Spleen (tissue), 11 donors: ENCODE measurements around the gene EIF3A. TPM values are rescaled to one million over a fixed set of nuclear protein-coding genes. Genes with fewer than 3 reads are reported as not detected.

Experiments
- DNase-seq: peaks from one replicate; pipeline ENCODE4 v3.0.0-alpha.2; 2020
- H3K27ac ChIP-seq, 8 donors: fragments of 200-600 bp; sonication (generic) in 7 of 8; 1 replicate in 4 of 8; 2 replicates in 4 of 8; pipeline versions ENCODE4 v1.5.0 to v1.8.0; 2016 to 2021; ENCODE audit warnings: inconsistent platforms in 4 of 8, mild to moderate bottlenecking in 4 of 8, moderate library complexity in 1 of 8
- H3K27me3 ChIP-seq, 7 donors: fragments of 200-600 bp; sonication (generic) in 6 of 7; replicated peaks in 1 of 7; 1 replicate in 4 of 7; 2 replicates in 3 of 7; pipeline versions ENCODE4 v1.5.0 to v1.8.0; 2016 to 2021; ENCODE audit warnings: inconsistent platforms in 3 of 7, mild to moderate bottlenecking in 1 of 7
- H3K36me3 ChIP-seq, 6 donors: fragments of 200-600 bp; sonication (generic) in 5 of 6; 1 replicate in 4 of 6; 2 replicates in 2 of 6; pipeline versions ENCODE4 v1.5.0 to v1.8.0; 2016 to 2021; ENCODE audit warnings: inconsistent platforms in 2 of 6
- H3K4me1 ChIP-seq, 6 donors: fragments of 200-600 bp; sonication (generic) in 5 of 6; 1 replicate in 3 of 6; 2 replicates in 3 of 6; pipeline versions ENCODE4 v1.5.0 to v1.8.0; 2016 to 2021; ENCODE audit warnings: inconsistent platforms in 3 of 6
- H3K4me3 ChIP-seq, 8 donors: fragments of 200-600 bp; sonication (generic) in 7 of 8; 1 replicate in 4 of 8; 2 replicates in 4 of 8; pipeline versions ENCODE4 v1.5.0 to v1.8.0; 2016 to 2021; ENCODE audit warnings: inconsistent platforms in 4 of 8, mild to moderate bottlenecking in 4 of 8, moderate library complexity in 2 of 8
- H3K9me3 ChIP-seq, 8 donors: fragments of 200-600 bp; sonication (generic) in 7 of 8; 1 replicate in 4 of 8; 2 replicates in 4 of 8; pipeline versions ENCODE4 v1.5.0 to v1.8.0; 2016 to 2021; ENCODE audit warnings: inconsistent platforms in 4 of 8
- POLR2A ChIP-seq, 3 donors: fragments of 450-650 bp; IDR thresholded peaks; one replicate each; pipeline ENCODE4 v1.5.1; 2017; ENCODE audit warnings: antibody characterized with exemption in 3 of 3, mild to moderate bottlenecking in 1 of 3
- POLR2AphosphoS5 ChIP-seq, 3 donors: sonication (generic); formaldehyde crosslinking; IDR thresholded peaks; one replicate each; pipeline ENCODE4 v1.5.1; 2017; ENCODE audit warnings: antibody characterized with exemption in 3 of 3
- WGBS, 5 donors: extraction: QIAGEN DNeasy Blood & Tissue Kit in 3 of 5; methylation state at CpG; one replicate each; pipeline versions ENCODE4 v1.1.5 to v1.1.7; 2013 to 2018; 5-methylcytosine and 5-hydroxymethylcytosine counted together
- intact Hi-C: fragments of 100-400 bp; cut with DNase I; formaldehyde crosslinking; loops from one replicate; pipeline ENCODE4 v1.15.0; 2023; ENCODE audit warnings: low total_unique reads
- polyA plus RNA-seq, 3 donors: library from polyadenylated mRNA; stranded (reverse); fragments of 200-250 nt; gene quantifications; one replicate each; pipeline ENCODE4 v1.2.1, GENCODE V29; 2013
- total RNA-seq, 7 donors: library from RNA; depleted of rRNA in 3 of 7; stranded (reverse); fragments of >200 nt in 3 of 7; fragmentation: NEBNext Ultra II Directional in 4 of 7; extraction: Animal tissue kit (Norgen Biotek cat#: 25700) in 4 of 7; gene quantifications; one replicate each; pipeline versions ENCODE4 v1.1.0 to v1.2.1, GENCODE V29; 2016 to 2021
- TF ChIP-seq, protein P1 (sequence below), 11 experiments: fragments of 200-600 bp in 7 of 11; fragments of 450-650 bp in 4 of 11; sonication (generic) in 4 of 11; IDR thresholded peaks in 8 of 11; conservative IDR thresholded peaks in 3 of 11; 1 replicate in 7 of 11; 2 replicates in 4 of 11; pipeline versions ENCODE4 v1.4.0 to v1.8.0; 2016 to 2021; ENCODE audit warnings: antibody characterized with exemption in 11 of 11, inconsistent platforms in 4 of 11, mild to moderate bottlenecking in 1 of 11
- donor health status: healthy with polysubstance abuse.
- donor health status: DM: no; HTN: no; CAD: no; lungs with moderate emphysema.
- donor health status: DM: no; HTN: no; CAD: no.
- donor health status: Bipolar disorder and iron deficiency.
- donor health status: healthy.
- donor health status: DM: no; HTN: no; CAD: no.
- donor health status: DM: yes; HTN: yes; CAD: no.

Gene EIF3A
- total and polyA plus RNA-seq, 10 donors: 21.9 to 93.9 (median 84.3) TPM

DNA sequence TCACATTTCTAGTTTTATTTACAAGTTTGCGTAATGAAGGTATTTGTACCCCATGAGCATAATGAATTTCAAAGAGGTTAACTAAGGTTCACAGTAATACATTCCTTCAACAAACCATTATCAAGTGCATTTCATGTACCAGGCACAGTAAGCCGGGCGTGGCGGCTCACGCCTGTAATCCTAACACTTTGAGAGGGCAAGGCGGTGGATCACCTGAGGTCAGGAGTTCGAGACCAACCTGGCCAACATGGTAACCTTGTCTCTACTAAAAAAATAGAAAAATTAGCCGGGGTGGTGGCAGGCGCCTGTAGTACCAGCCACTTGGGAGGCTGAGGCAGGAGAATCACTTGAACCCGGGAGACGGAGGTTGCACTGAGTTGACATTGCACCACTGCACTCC is 4.3 kb upstream of the EIF3A start:
- no peaks in the 10 kb centered on the region for H3K27me3 ChIP-seq
- peaks cover 0 to 20% (median 10%) of the 10 kb centered on the region in 6 donors for H3K4me1 ChIP-seq
- H3K9me3 ChIP-seq: no peaks in the 10 kb centered on the region
- intact Hi-C loops: no loop called here
- 91 to 97% (median 94%) methylated on average over 11 of the region's 11 CpGs for WGBS, 5 donors
- H3K36me3 ChIP-seq: no peaks in the 10 kb centered on the region
- DNase-seq: peak; percentile 54
- H3K27ac ChIP-seq: no peak overlapping the region
- no peak for TF ChIP-seq POLR2A (IDR thresholded peaks at IDR 0.05)
- no peak overlapping the region for H3K4me3 ChIP-seq

DNA sequence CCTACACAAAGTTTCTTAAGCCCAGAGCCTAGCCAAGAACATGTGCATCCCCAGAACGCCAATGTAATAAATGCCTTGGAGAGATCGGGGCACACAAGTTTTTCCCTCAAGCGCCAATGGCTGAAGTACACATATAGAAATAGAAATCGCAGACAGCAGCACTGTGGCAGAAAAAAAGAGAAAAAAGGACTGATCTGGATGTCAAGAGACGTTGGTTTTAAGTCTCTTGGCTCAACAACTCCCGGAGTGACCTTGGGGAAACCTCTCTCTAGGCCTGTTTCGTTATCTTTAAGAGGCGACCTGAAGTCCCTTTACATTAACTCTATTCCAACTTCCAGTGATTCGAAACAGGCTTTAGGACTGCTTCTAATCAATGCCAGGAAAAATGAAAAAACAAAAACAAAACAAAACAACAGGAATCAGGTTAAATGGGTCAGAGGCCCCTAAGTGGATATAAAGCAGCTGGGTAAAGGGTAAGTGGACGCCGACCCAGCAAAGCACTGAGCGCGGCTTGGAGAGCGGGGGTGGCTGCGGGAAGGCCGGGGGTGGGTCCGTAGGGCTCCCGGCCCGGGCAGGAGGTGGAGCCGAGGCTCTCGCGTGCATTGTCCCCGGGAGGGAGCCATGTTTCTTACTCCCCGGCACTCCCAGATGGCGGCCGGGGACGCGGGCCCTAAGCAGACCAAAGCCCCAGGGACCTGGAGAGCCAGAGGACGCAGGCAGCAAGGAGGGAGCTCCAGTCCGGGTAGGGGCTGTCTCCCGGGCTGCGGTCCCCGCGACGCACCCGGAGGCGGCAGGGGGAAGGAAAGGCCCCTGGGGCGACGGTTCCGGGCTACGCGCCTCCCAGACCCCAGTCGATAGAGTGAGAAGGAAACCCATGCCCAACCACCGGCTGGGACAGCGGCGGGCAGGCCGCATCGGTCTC is 757 bp downstream of the EIF3A start:
- intact Hi-C loops: no loop called here
- DNase-seq: peak; percentile 94
- peak; percentile 27 to 66 (median 56) for TF ChIP-seq POLR2AphosphoS5 (IDR thresholded peaks at IDR 0.05)
- TF ChIP-seq, protein P1, sequence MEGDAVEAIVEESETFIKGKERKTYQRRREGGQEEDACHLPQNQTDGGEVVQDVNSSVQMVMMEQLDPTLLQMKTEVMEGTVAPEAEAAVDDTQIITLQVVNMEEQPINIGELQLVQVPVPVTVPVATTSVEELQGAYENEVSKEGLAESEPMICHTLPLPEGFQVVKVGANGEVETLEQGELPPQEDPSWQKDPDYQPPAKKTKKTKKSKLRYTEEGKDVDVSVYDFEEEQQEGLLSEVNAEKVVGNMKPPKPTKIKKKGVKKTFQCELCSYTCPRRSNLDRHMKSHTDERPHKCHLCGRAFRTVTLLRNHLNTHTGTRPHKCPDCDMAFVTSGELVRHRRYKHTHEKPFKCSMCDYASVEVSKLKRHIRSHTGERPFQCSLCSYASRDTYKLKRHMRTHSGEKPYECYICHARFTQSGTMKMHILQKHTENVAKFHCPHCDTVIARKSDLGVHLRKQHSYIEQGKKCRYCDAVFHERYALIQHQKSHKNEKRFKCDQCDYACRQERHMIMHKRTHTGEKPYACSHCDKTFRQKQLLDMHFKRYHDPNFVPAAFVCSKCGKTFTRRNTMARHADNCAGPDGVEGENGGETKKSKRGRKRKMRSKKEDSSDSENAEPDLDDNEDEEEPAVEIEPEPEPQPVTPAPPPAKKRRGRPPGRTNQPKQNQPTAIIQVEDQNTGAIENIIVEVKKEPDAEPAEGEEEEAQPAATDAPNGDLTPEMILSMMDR (IDR thresholded peaks at IDR 0.05 in 8 of 11, conservative IDR thresholded peaks at IDR 0.05 in 3 of 11): no peak
- peak overlapping the region; percentile 80 to 96 (median 92) for H3K4me3 ChIP-seq
- WGBS, 5 donors: 0 to 1% (median 0%) methylated on average over 35 to 48 of the region's 48 CpGs
- H3K4me1 ChIP-seq: peaks cover 29 to 62% (median 54%) of the 10 kb centered on the region in 6 donors
- H3K36me3 ChIP-seq: no peaks in the 10 kb centered on the region
- H3K9me3 ChIP-seq: no peaks in the 10 kb centered on the region
- H3K27ac ChIP-seq: peak overlapping the region; percentile 95 to 99 (median 97)
- no peaks in the 10 kb centered on the region for H3K27me3 ChIP-seq

DNA sequence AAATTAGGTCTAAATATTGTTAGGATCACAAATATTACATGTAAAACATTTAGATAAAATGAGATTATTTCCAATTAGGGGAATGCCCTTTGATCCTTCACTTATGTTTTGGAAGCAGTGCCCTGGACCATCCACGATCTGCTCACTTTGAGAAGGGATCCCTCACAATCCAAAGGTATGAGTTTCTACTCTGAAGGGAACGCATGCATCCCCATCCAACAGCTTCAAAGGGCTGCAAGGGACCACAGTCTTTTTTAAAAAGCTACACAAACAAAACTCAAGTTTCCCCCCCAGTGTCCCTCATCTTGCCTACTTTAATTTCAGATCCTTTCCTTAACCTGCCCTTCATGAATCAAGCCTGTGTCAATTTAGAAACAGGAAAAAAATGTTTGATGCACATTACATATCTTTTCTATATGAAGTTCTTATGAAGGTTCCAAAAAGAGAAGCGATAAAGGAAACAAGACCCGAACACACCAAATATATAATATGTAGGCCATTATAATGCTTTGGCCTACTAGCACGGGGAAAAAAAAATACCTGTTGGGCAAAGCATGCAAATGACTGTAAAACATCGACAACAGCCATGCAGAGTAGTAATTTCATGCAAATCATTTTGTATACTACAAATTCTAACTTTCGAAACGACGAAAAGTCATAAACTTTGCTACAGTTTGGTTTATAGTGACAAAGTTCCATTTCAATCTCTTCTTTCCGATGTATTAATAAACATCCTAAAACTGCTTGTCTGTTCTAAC is 2.0 kb downstream of the EIF3A start:
- peaks cover 29 to 74% (median 58%) of the 10 kb centered on the region in 6 donors for H3K4me1 ChIP-seq
- intact Hi-C loops: no loop called here
- H3K9me3 ChIP-seq: no peaks in the 10 kb centered on the region
- peaks cover 0 to 11% (median 0%) of the 10 kb centered on the region in 6 donors for H3K36me3 ChIP-seq
- TF ChIP-seq POLR2A (IDR thresholded peaks at IDR 0.05) (no peak), POLR2AphosphoS5 (IDR thresholded peaks at IDR 0.05) (no peak)
- TF ChIP-seq, protein P1 (IDR thresholded peaks at IDR 0.05 in 8 of 11, conservative IDR thresholded peaks at IDR 0.05 in 3 of 11): no peak
- WGBS, 5 donors: 27 to 46% (median 28%) methylated on average over 10 of the region's 10 CpGs
- no peak for DNase-seq
- H3K4me3 ChIP-seq: peak overlapping the region; percentile 80 to 96 (median 92)
- peak overlapping the region in 6 of 8 donors; percentile 38 to 99 (median 97) for H3K27ac ChIP-seq
- H3K27me3 ChIP-seq: no peaks in the 10 kb centered on the region

DNA sequence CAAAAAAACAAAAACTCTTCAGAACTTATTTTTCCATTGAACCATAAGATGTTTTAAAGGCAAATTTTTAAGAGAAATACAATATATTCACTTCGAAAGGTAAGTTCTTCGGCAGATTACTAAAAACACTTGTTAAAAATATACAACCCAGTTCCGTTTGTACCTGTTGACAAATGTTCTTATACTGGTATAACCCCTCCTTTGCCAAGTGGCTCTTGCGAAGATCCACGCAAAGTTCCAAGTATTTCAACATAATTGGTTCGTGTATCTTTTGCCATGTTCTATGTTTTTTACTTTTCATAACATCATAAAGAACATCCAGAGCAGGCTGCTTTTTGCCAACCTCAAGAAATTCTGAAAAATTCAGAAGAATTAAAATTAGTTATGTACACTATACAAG is 7.0 kb downstream of the EIF3A start:
- Histone ChIP-seq H3K27ac (no peak overlapping the region), H3K4me1 (peaks cover 29 to 66% (median 48%) of the 10 kb centered on the region in 6 donors), H3K9me3 (no peaks in the 10 kb centered on the region), H3K36me3 (peaks cover 0 to 61% (median 41%) of the 10 kb centered on the region in 6 donors), H3K4me3 (no peak overlapping the region), H3K27me3 (no peaks in the 10 kb centered on the region)
- DNase-seq: no peak
- intact Hi-C loops: no loop called here
- TF ChIP-seq, protein P1 (IDR thresholded peaks at IDR 0.05 in 8 of 11, conservative IDR thresholded peaks at IDR 0.05 in 3 of 11): no peak
- TF ChIP-seq POLR2A (IDR thresholded peaks at IDR 0.05) (no peak), POLR2AphosphoS5 (IDR thresholded peaks at IDR 0.05) (no peak)
- WGBS, 5 donors: 64 to 90% (median 78%) methylated on average over 6 of the region's 6 CpGs
